ENCODE results near the gene PLEKHM3. TPM values are rescaled to one million over a fixed set of nuclear protein-coding genes. Genes with fewer than 3 reads are reported as not detected.

PLEKHM3 gene
- polyA plus RNA-seq, 1 donor (not counting 4 experiments of a cell fraction or from before 2014, with no cell fraction given) = 2.9 TPM

GRCh38 chr2:207919164-207919919 lies 106.0 kb downstream of the PLEKHM3 start:
- TF ChIP-seq CTCF (optimal IDR thresholded peaks at IDR 0.05 in 1 of 3, IDR thresholded peaks at IDR 0.05 in 1 of 3, conservative IDR thresholded peaks at IDR 0.05 in 1 of 3; ENCODE audit: extremely low read depth in 1 of 3, insufficient read depth in 2 of 3, low read length in 3 of 3) (no peak), EZH2 (IDR thresholded peaks at IDR 0.05; ENCODE audit: low read length) (no peak)
- H2AFZ ChIP-seq (ENCODE audit: control insufficient read depth, low read length) = no peak overlapping the region
- H3K4me3 ChIP-seq (ENCODE audit: control insufficient read depth in 2 of 3, extremely low read depth in 1 of 3, insufficient read depth in 2 of 3, low read depth in 1 of 3, low read length in 3 of 3) = no peak overlapping the region
- no peaks in the 10 kb centered on the region for H3K4me1 ChIP-seq (ENCODE audit: control insufficient read depth, extremely low read depth, insufficient read depth, low read length)
- H3K9me3 ChIP-seq (ENCODE audit: control insufficient read depth, low read depth, low read length) = no peaks in the 10 kb centered on the region
- H4K20me1 ChIP-seq (ENCODE audit: control insufficient read depth, extremely low read depth, insufficient read depth, low read length) = no peaks in the 10 kb centered on the region
- H3K9me1 ChIP-seq (ENCODE audit: control insufficient read depth, extremely low read depth, insufficient read depth, low read length) = no peaks in the 10 kb centered on the region
- no peak overlapping the region for H3K9ac ChIP-seq (ENCODE audit: control insufficient read depth, extremely low read depth, insufficient read depth, low read length)
- H3K79me2 ChIP-seq (ENCODE audit: control insufficient read depth, insufficient read depth, low read length) = no peaks in the 10 kb centered on the region
- H3K27me3 ChIP-seq (ENCODE audit: control insufficient read depth, extremely low read depth, insufficient read depth, low read length) = no peaks in the 10 kb centered on the region
- dilution Hi-C loops (cut with MboI; ENCODE audit: extremely low pct_ligation_motif_present, low sequenced_read_pairs) = no loop called here
- no peak overlapping the region for H3K4me2 ChIP-seq (ENCODE audit: control insufficient read depth, extremely low read depth, insufficient read depth, low read depth, low read length)
- DNase-seq (ENCODE audit: low read depth, low spot score) (no peak), FAIRE-seq (no peak)
- no peaks in the 10 kb centered on the region for H3K36me3 ChIP-seq (ENCODE audit: control insufficient read depth in 2 of 2, extremely low read depth in 1 of 2, insufficient read depth in 2 of 2, low read length in 2 of 2)
- H3K27ac ChIP-seq (ENCODE audit: control insufficient read depth, insufficient read depth, low read length) = no peak overlapping the region

GRCh38 chr2:207914716-207915115 lies 110.6 kb downstream of the PLEKHM3 start:
- H3K27me3 ChIP-seq (ENCODE audit: control insufficient read depth, extremely low read depth, insufficient read depth, low read length) = no peaks in the 10 kb centered on the region
- FAIRE-seq = no peak
- H3K9ac ChIP-seq (ENCODE audit: control insufficient read depth, extremely low read depth, insufficient read depth, low read length) = no peak overlapping the region
- no peaks in the 10 kb centered on the region for H3K79me2 ChIP-seq (ENCODE audit: control insufficient read depth, insufficient read depth, low read length)
- H4K20me1 ChIP-seq (ENCODE audit: control insufficient read depth, extremely low read depth, insufficient read depth, low read length) = no peaks in the 10 kb centered on the region
- no peak for DNase-seq (ENCODE audit: low read depth, low spot score)
- H3K9me3 ChIP-seq (ENCODE audit: control insufficient read depth, low read depth, low read length) = no peaks in the 10 kb centered on the region
- dilution Hi-C loops (cut with MboI; ENCODE audit: extremely low pct_ligation_motif_present, low sequenced_read_pairs) = no loop called here
- H3K4me1 ChIP-seq (ENCODE audit: control insufficient read depth, extremely low read depth, insufficient read depth, low read length) = no peaks in the 10 kb centered on the region
- no peak overlapping the region for H3K4me2 ChIP-seq (ENCODE audit: control insufficient read depth, extremely low read depth, insufficient read depth, low read depth, low read length)
- no peaks in the 10 kb centered on the region for H3K36me3 ChIP-seq (ENCODE audit: control insufficient read depth in 2 of 2, extremely low read depth in 1 of 2, insufficient read depth in 2 of 2, low read length in 2 of 2)
- H2AFZ ChIP-seq (ENCODE audit: control insufficient read depth, low read length) = no peak overlapping the region
- H3K27ac ChIP-seq (ENCODE audit: control insufficient read depth, insufficient read depth, low read length) = no peak overlapping the region
- TF ChIP-seq CTCF (optimal IDR thresholded peaks at IDR 0.05 in 1 of 3, IDR thresholded peaks at IDR 0.05 in 1 of 3, conservative IDR thresholded peaks at IDR 0.05 in 1 of 3; ENCODE audit: extremely low read depth in 1 of 3, insufficient read depth in 2 of 3, low read length in 3 of 3) (no peak), EZH2 (IDR thresholded peaks at IDR 0.05; ENCODE audit: low read length) (no peak)
- no peak overlapping the region for H3K4me3 ChIP-seq (ENCODE audit: control insufficient read depth in 2 of 3, extremely low read depth in 1 of 3, insufficient read depth in 2 of 3, low read depth in 1 of 3, low read length in 3 of 3)
- H3K9me1 ChIP-seq (ENCODE audit: control insufficient read depth, extremely low read depth, insufficient read depth, low read length) = no peaks in the 10 kb centered on the region

Data from keratinocyte (primary cell).